DMS53 (cell line): ENCODE results near the gene SPINK5.

ENCODE experiments used
- DNase-seq: peaks from one replicate; lab custom pipeline; 2025; lab: John Stamatoyannopoulos, UW

The SPINK5 gene

GRCh38 chr5:148091991-148092964 lies 28.5 kb downstream of the SPINK5 start:
- no peak for DNase-seq

GRCh38 chr5:148094336-148094735 lies 30.6 kb downstream of the SPINK5 start:
- DNase-seq = no peak

- DNase-seq = no peak
Measured at GRCh38 chr5:148104226-148104625, 40.4 kb downstream of the SPINK5 start.

- peak; percentile 69 for DNase-seq
Measured at GRCh38 chr5:148107608-148108007, 43.8 kb downstream of the SPINK5 start.

GRCh38 chr5:148113243-148113642 lies 49.5 kb downstream of the SPINK5 start:
- DNase-seq = peak; percentile 47

- peak; percentile 58 for DNase-seq
Measured at GRCh38 chr5:148120317-148120716, 56.5 kb downstream of the SPINK5 start.

GRCh38 chr5:148125641-148126040 lies 61.9 kb downstream of the SPINK5 start:
- DNase-seq = peak; percentile 16

GRCh38 chr5:148135091-148136048 lies 71.6 kb downstream of the SPINK5 start:
- DNase-seq = no peak

GRCh38 chr5:148140846-148141245 lies 77.1 kb downstream of the SPINK5 start:
- no peak for DNase-seq

GRCh38 chr5:148141645-148142044 lies 77.9 kb downstream of the SPINK5 start:
- no peak for DNase-seq

- DNase-seq = peak; percentile 97
Measured at GRCh38 chr5:148145916-148146315, 82.1 kb downstream of the SPINK5 start.

GRCh38 chr5:148146487-148146886 lies 82.7 kb downstream of the SPINK5 start:
- DNase-seq = peak; percentile 60

GRCh38 chr5:148147415-148147814 lies 83.6 kb downstream of the SPINK5 start:
- peak; percentile 96 for DNase-seq

- DNase-seq = peak; percentile 15
Measured at GRCh38 chr5:148151872-148152271, 88.1 kb downstream of the SPINK5 start.

- DNase-seq = no peak
Measured at GRCh38 chr5:148152781-148153180, 89.0 kb downstream of the SPINK5 start.

GRCh38 chr5:148156609-148157008 lies 92.8 kb downstream of the SPINK5 start:
- DNase-seq = no peak

GRCh38 chr5:148162038-148162437 lies 98.3 kb downstream of the SPINK5 start:
- DNase-seq = no peak

GRCh38 chr5:148163345-148163744 lies 99.6 kb downstream of the SPINK5 start:
- peak; percentile 19 for DNase-seq

GRCh38 chr5:148166550-148167283 lies 102.9 kb downstream of the SPINK5 start:
- DNase-seq = peak; percentile 9

GRCh38 chr5:148168246-148168645 lies 104.5 kb downstream of the SPINK5 start, which contains the start of gene SPINK14:
Gene SPINK14, plus strand, starts transcription at chr5:148168546. Its CDS starts 1,187 bp downstream, at chr5:148169733.
- no peak for DNase-seq

GRCh38 chr5:148172377-148172776 lies 108.6 kb downstream of the SPINK5 start:
- no peak for DNase-seq

- DNase-seq = no peak
Measured at GRCh38 chr5:148176480-148176879, 112.7 kb downstream of the SPINK5 start.
